ENCODE results near the gene CDK14. TPM values are rescaled to one million over a fixed set of nuclear protein-coding genes. Genes with fewer than 3 reads are reported as not detected.

Gene CDK14
- total and polyA plus RNA-seq, 2 donors (not counting 3 experiments of a cell fraction or from before 2014, with no cell fraction given): 5.5 to 34.2 TPM

DNA sequence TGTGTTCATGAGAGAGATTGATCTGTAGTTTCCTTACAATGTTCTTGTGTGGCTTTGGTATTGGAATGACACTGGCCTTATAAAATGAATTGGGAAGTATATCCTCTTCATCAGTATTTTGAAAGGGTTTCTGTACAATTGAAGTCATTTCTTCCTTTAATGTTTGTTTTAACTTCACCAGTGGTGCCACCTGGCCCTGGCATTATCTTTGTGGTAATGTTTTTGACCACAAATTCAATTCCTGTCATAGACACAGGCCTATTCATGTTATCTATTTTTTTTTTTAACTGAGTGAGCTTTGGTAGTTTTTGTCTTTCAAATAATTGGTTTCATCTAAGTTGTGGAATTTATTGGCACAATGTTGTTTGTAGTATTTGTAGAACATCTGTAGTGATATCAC, 127.7 kb downstream of the CDK14 start:
- Histone ChIP-seq H3K27ac (ENCODE audit: insufficient read depth, low read depth, low read length) (no peak overlapping the region), H4K20me1 (replicated peaks; ENCODE audit: control insufficient read depth, extremely low read depth, insufficient read depth, low read length) (no peaks in the 10 kb centered on the region), H3K36me3 (ENCODE audit: control insufficient read depth in 2 of 2, extremely low read depth in 1 of 2, insufficient read depth in 2 of 2, low read length in 2 of 2) (no peaks in the 10 kb centered on the region), H3K9me1 (replicated peaks; ENCODE audit: control insufficient read depth, extremely low read depth, insufficient read depth, low read length) (peaks cover 2% of the 10 kb centered on the region), H3K4me2 (ENCODE audit: insufficient read depth, low read length) (no peak overlapping the region), H3K4me3 (replicated peaks in 1 of 3; ENCODE audit: insufficient read depth in 1 of 3, low read depth in 1 of 3, low read length in 3 of 3) (no peak overlapping the region), H3K27me3 (ENCODE audit: control insufficient read depth in 2 of 2, insufficient read depth in 2 of 2, low read length in 2 of 2) (no peaks in the 10 kb centered on the region), H2AFZ (ENCODE audit: low read depth, low read length) (no peak overlapping the region), H3K9ac (replicated peaks; ENCODE audit: extremely low read depth, insufficient read depth, low read length) (no peak overlapping the region), H3K79me2 (ENCODE audit: control insufficient read depth, insufficient read depth, low read length) (peaks cover 15% of the 10 kb centered on the region), H3K9me3 (replicated peaks; ENCODE audit: control insufficient read depth, insufficient read depth, low read length) (no peaks in the 10 kb centered on the region), H3K4me1 (ENCODE audit: control insufficient read depth, extremely low read depth, insufficient read depth, low read length) (peaks cover 13% of the 10 kb centered on the region)
- dilution Hi-C loops (cut with MboI; ENCODE audit: extremely low pct_ligation_motif_present, low sequenced_read_pairs): no loop called here
- ChIA-PET POLR2A (no interaction called here), CTCF (interaction anchor here (0.8 kb wide), 1 partner anchor 26 kb away, joined by 3 read pairs; no protein-coding TSS in a partner anchor)
- BruUV-seq (replicated peaks): no TSS peak
- TF ChIP-seq, protein P1, sequence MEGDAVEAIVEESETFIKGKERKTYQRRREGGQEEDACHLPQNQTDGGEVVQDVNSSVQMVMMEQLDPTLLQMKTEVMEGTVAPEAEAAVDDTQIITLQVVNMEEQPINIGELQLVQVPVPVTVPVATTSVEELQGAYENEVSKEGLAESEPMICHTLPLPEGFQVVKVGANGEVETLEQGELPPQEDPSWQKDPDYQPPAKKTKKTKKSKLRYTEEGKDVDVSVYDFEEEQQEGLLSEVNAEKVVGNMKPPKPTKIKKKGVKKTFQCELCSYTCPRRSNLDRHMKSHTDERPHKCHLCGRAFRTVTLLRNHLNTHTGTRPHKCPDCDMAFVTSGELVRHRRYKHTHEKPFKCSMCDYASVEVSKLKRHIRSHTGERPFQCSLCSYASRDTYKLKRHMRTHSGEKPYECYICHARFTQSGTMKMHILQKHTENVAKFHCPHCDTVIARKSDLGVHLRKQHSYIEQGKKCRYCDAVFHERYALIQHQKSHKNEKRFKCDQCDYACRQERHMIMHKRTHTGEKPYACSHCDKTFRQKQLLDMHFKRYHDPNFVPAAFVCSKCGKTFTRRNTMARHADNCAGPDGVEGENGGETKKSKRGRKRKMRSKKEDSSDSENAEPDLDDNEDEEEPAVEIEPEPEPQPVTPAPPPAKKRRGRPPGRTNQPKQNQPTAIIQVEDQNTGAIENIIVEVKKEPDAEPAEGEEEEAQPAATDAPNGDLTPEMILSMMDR (IDR thresholded peaks at IDR 0.05; ENCODE audit: extremely low read depth in 1 of 2, insufficient read depth in 1 of 2, low read depth in 1 of 2, low read length in 2 of 2): no peak
- TF ChIP-seq EZH2 (IDR thresholded peaks at IDR 0.05; ENCODE audit: borderline replicate concordance, low read depth, low read length, severe bottlenecking) (no peak), MYC (IDR thresholded peaks at IDR 0.05; ENCODE audit: low read depth, low read length) (no peak), POLR2A (IDR thresholded peaks at IDR 0.05; ENCODE audit: low read depth, low read length) (no peak), JUN (IDR thresholded peaks at IDR 0.05; ENCODE audit: borderline replicate concordance, insufficient read depth, insufficient read length, low read depth) (no peak), FOS (IDR thresholded peaks at IDR 0.05; ENCODE audit: borderline replicate concordance, insufficient read depth, low read length) (no peak), GATA2 (IDR thresholded peaks at IDR 0.05; ENCODE audit: insufficient read depth, insufficient read length, low read depth, low read length) (no peak), POLR2AphosphoS5 (IDR thresholded peaks at IDR 0.05; ENCODE audit: insufficient read depth, low read depth, low read length) (no peak)
- TF ChIP-seq, protein P2, sequence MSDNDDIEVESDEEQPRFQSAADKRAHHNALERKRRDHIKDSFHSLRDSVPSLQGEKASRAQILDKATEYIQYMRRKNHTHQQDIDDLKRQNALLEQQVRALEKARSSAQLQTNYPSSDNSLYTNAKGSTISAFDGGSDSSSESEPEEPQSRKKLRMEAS (IDR thresholded peaks at IDR 0.05; ENCODE audit: insufficient read depth, insufficient read length): no peak
- intact Hi-C loops (cut with micrococcal nuclease): no loop called here
- DNase-seq (ENCODE audit: low read depth, low spot score): no peak
- FAIRE-seq: no peak
